GM12878 (cell line): ENCODE data around the gene NDUFB11. TPM values are rescaled to one million over a fixed set of nuclear protein-coding genes. Genes with fewer than 3 reads are reported as not detected.

Source experiments
- ATAC-seq: fragments of 200-7000 bp; cut with Tn5 transposase; 3 replicates; pipeline ENCODE4 v1.9.1; 2020; ENCODE audit warnings: mild to moderate bottlenecking, moderate library complexity
- BruUV-seq: library from RNA; stranded (reverse); fragments of 400-500 nt; replicated peaks from 2 replicates; lab custom pipeline; 2021; lab: Mats Ljungman, UMichigan
- CTCF ChIA-PET: fragments of 300-600 bp; sonication (Branson Sonifier 250); formaldehyde crosslinking; extraction: SDS; loops from one replicate; lab custom pipeline; 2021; ENCODE audit warnings: inconsistent platforms; lab: Yijun Ruan, JAX
- POLR2A ChIA-PET: fragments of 350-600 bp; formaldehyde crosslinking; extraction: SDS; loops from one replicate; lab custom pipeline; 2021; ENCODE audit warnings: inconsistent platforms; lab: Charles Lee
- RAD21 ChIA-PET: fragments of 300-600 bp; sonication (Branson Sonifier 250); formaldehyde crosslinking; loops from one replicate; lab custom pipeline; 2023; ENCODE audit warnings: antibody characterized with exemption; ENCODE audit not compliant: unreplicated experiment; lab: Charles Lee
- SMC1A ChIA-PET: fragments of 300-600 bp; sonication (Branson Sonifier 250); formaldehyde crosslinking; loops from one replicate; lab custom pipeline; 2023; ENCODE audit not compliant: unreplicated experiment, uncharacterized antibody; lab: Charles Lee
- DNase-seq: peaks from one replicate; pipeline ENCODE4 v3.0.0-alpha.2; 2011; ENCODE audit warnings: low read depth, low spot score
- FAIRE-seq: peaks from 3 replicates; lab custom pipeline; 2011; peaks lifted over from hg19 to GRCh38; lab: Jason Lieb, UNC
- H2AFZ ChIP-seq: 2 replicates; pipeline ENCODE4 v1.6.0; 2011; ENCODE audit warnings: low read depth, low read length, control low read depth; ENCODE audit not compliant: control insufficient read depth
- H3K27ac ChIP-seq: 2 replicates; pipeline ENCODE4 v1.5.1; 2011; ENCODE audit warnings: control low read depth; ENCODE audit not compliant: control insufficient read depth, insufficient read depth
- H3K27me3 ChIP-seq, 2 experiments: replicated peaks in 1 of 2; 2 replicates each; pipeline versions ENCODE4 v1.6.0 to v1.6.1; 2011; ENCODE audit warnings: low read length in 1 of 2; ENCODE audit not compliant: control insufficient read depth in 2 of 2, insufficient read depth in 2 of 2
- H3K36me3 ChIP-seq, 2 experiments: 2 replicates each; pipeline ENCODE4 v1.5.1; 2011; ENCODE audit warnings: low read length in 1 of 2; ENCODE audit not compliant: control insufficient read depth in 2 of 2, insufficient read depth in 2 of 2
- H3K4me1 ChIP-seq: 2 replicates; pipeline ENCODE4 v1.6.1; 2011; ENCODE audit warnings: mild to moderate bottlenecking, low read length, moderate library complexity, mixed read lengths; ENCODE audit not compliant: control insufficient read depth, insufficient read depth
- H3K4me2 ChIP-seq: 2 replicates; pipeline ENCODE4 v1.6.0; 2011; ENCODE audit warnings: control low read depth; ENCODE audit not compliant: control insufficient read depth, insufficient read depth
- H3K4me3 ChIP-seq: fragments of 200-600 bp; sonication (generic); 2 replicates; pipeline ENCODE4 v1.5.1; 2016
- H3K79me2 ChIP-seq: 2 replicates; pipeline ENCODE4 v1.6.0; 2011; ENCODE audit warnings: low read length; ENCODE audit not compliant: control insufficient read depth, insufficient read depth
- H3K9ac ChIP-seq: 2 replicates; pipeline ENCODE4 v1.8.0; 2011; ENCODE audit warnings: low read length, control low read depth, mixed read lengths; ENCODE audit not compliant: control insufficient read depth, insufficient read depth
- H3K9me3 ChIP-seq: replicated peaks from 3 replicates; pipeline ENCODE4 v1.5.1; 2011; ENCODE audit warnings: mild to moderate bottlenecking, low read length; ENCODE audit not compliant: control insufficient read depth, insufficient read depth
- H4K20me1 ChIP-seq: 2 replicates; pipeline ENCODE4 v1.6.0; 2011; ENCODE audit not compliant: control insufficient read depth, insufficient read depth
- ASH2L ChIP-seq: fragments of 300-600, 200-600 bp; sonication (generic); IDR thresholded peaks from 2 replicates; pipeline ENCODE4 v1.6.1; 2017; ENCODE audit warnings: low read depth, mild to moderate bottlenecking, borderline replicate concordance
- BCLAF1 ChIP-seq: fragments of 450-650 bp; IDR thresholded peaks from 2 replicates; pipeline ENCODE4 v1.6.1; 2017; ENCODE audit warnings: antibody characterized with exemption, mild to moderate bottlenecking, moderate library complexity
- CEBPZ ChIP-seq: fragments of 150-350 bp; IDR thresholded peaks from 2 replicates; pipeline ENCODE4 v1.6.1; 2016; ENCODE audit warnings: low read depth, low read length
- CREB1 ChIP-seq: IDR thresholded peaks from 2 replicates; pipeline ENCODE4 v1.6.1; 2012; ENCODE audit warnings: low read depth, mild to moderate bottlenecking, inconsistent platforms
- EGR1 ChIP-seq, 2 experiments: IDR thresholded peaks; 1 replicate in 1 of 2; 2 replicates in 1 of 2; pipeline ENCODE4 v1.6.1; 2011 to 2012; ENCODE audit warnings: low read depth in 2 of 2, low read length in 2 of 2, borderline replicate concordance in 1 of 2, mild to moderate bottlenecking in 1 of 2, moderate library complexity in 1 of 2
- EP300 ChIP-seq, 2 experiments: fragments of 150-350 bp in 1 of 2; IDR thresholded peaks; 2 replicates each; pipeline ENCODE4 v1.6.1; 2011 to 2012; ENCODE audit warnings: low read depth in 2 of 2, low read length in 2 of 2, borderline replicate concordance in 1 of 2, improper control_type of control experiment in 1 of 2, inconsistent platforms in 1 of 2; ENCODE audit not compliant: control insufficient read depth in 1 of 2
- FOS ChIP-seq: IDR thresholded peaks from 3 replicates; pipeline ENCODE4 v1.6.1; 2011; ENCODE audit warnings: borderline replicate concordance; ENCODE audit not compliant: insufficient read length; ENCODE audit errors: extremely low read depth
- FOXK2 ChIP-seq: fragments of 450-650 bp; IDR thresholded peaks from 2 replicates; pipeline ENCODE4 v1.6.1; 2017; ENCODE audit warnings: mild to moderate bottlenecking, moderate library complexity
- JUNB ChIP-seq: IDR thresholded peaks from 2 replicates; pipeline ENCODE4 v1.6.1; 2016; ENCODE audit warnings: antibody characterized with exemption, mild to moderate bottlenecking
- NR2C2 ChIP-seq: IDR thresholded peaks from 2 replicates; pipeline ENCODE4 v1.6.1; 2011; ENCODE audit warnings: borderline replicate concordance, low read depth; ENCODE audit not compliant: control insufficient read depth, insufficient read length
- RAD21 ChIP-seq: IDR thresholded peaks from 2 replicates; pipeline ENCODE4 v1.6.1; 2011; ENCODE audit warnings: mild to moderate bottlenecking, low read depth, low read length, moderate library complexity; ENCODE audit not compliant: insufficient read depth
- RELA ChIP-seq: fragments of 450-650 bp; IDR thresholded peaks from 2 replicates; pipeline ENCODE4 v1.8.0; 2014; ENCODE audit warnings: borderline replicate concordance; ENCODE audit not compliant: partially characterized antibody
- SMAD1 ChIP-seq: fragments of 450-650 bp; IDR thresholded peaks from 2 replicates; pipeline ENCODE4 v1.6.1; 2018; ENCODE audit warnings: mild to moderate bottlenecking, low read depth; ENCODE audit not compliant: partially characterized antibody
- SUZ12 ChIP-seq: fragments of 200-600 bp; sonication (generic); IDR thresholded peaks from one replicate; pipeline ENCODE4 v1.6.1; 2018; ENCODE audit warnings: antibody characterized with exemption, mild to moderate bottlenecking; ENCODE audit not compliant: unreplicated experiment
- TCF12 ChIP-seq: IDR thresholded peaks from 2 replicates; pipeline ENCODE4 v1.6.1; 2011; ENCODE audit warnings: low read depth, mild to moderate bottlenecking, low read length
- WGBS: methylation state at CpG from one replicate; pipeline ENCODE4 v1.1.6; 2016; ENCODE audit warnings: low lambda C conversion rate; ENCODE audit not compliant: insufficient replicate concordance, insufficient coverage; ENCODE audit errors: missing lambda C conversion rate; 5-methylcytosine and 5-hydroxymethylcytosine counted together
- in situ Hi-C: fragments of 300-500 bp; cut with MboI; formaldehyde crosslinking; loops from 9 replicates; pipeline ENCODE4 v1.14.3; 2018; ENCODE audit warnings: mixed read lengths
- intact Hi-C: fragments of 100-400 bp; cut with micrococcal nuclease; formaldehyde crosslinking; loops from one replicate; pipeline ENCODE4 v1.14.2; 2022; ENCODE audit not compliant: unreplicated experiment
- polyA plus RNA-seq, 11 experiments: library from polyadenylated mRNA; depleted of rRNA in 4 of 11; unstranded in 6 of 11; stranded (reverse) in 5 of 11; fragments of >200 nt; fragmentation: Nextera tagmentation in 4 of 11; fragmentation: Illumina TruSeq in 1 of 11; extraction: Ambion mirVana in 4 of 11; extraction: Trizol in 1 of 11; gene quantifications; 1 replicate in 1 of 11; 2 replicates in 10 of 11; pipeline versions ENCODE4 v1.2.1 to v1.2.3, GENCODE V29; 2011 to 2016; ENCODE audit warnings: inconsistent platforms in 2 of 11, missing spikeins in 2 of 11, low read depth in 1 of 11
- total RNA-seq, 4 experiments: library from RNA; depleted of rRNA in 3 of 4; stranded (reverse); fragments of >200 nt in 3 of 4; fragmentation: Illumina TruSeq in 1 of 4; extraction: Trizol in 1 of 4; gene quantifications; 2 replicates each; pipeline versions ENCODE4 v1.2.1 to v1.2.3, GENCODE V29; 2013 to 2021

The NDUFB11 gene
- total and polyA plus RNA-seq, 10 of the 15 experiments (the other 5 are each of a cell fraction or from before 2014, with no cell fraction given), result 16.1 to 202 (median 83.3) TPM

- 62% methylated on average over 14 of the region's 14 CpGs for whole genome bisulfite sequencing
- no peaks in the 10 kb centered on the region for H3K79me2 ChIP-seq
- TF ChIP-seq ASH2L (no peak), SUZ12 (no peak), CREB1 (no peak), SMAD1 (no peak), CEBPZ (no peak), FOS (no peak), NR2C2 (no peak), EGR1 (IDR thresholded peaks at IDR 0.05; ENCODE audit: borderline replicate concordance in 1 of 2, low read depth in 2 of 2, low read length in 2 of 2) (no peak), JUNB (no peak), FOXK2 (no peak), RAD21 (no peak), RELA (no peak), TCF12 (no peak), EP300 (IDR thresholded peaks at IDR 0.05; ENCODE audit: borderline replicate concordance in 1 of 2, control insufficient read depth in 1 of 2, low read depth in 2 of 2, low read length in 2 of 2) (no peak), BCLAF1 (no peak)
- TF ChIP-seq, all 136 proteins: peak for 0
- DNase-seq, result no peak
- in situ Hi-C loops, result no loop called here
- BruUV-seq, result no TSS peak
- no peaks in the 10 kb centered on the region; a peak in 1 of 4 replicates for H3K27me3 ChIP-seq
- FAIRE-seq, result no peak
- no peaks in the 10 kb centered on the region for H3K9me3 ChIP-seq
- no peak for ATAC-seq
- no peak overlapping the region for H3K4me2 ChIP-seq
- no peak overlapping the region for H3K9ac ChIP-seq
- peaks cover 0 to 19% of the 10 kb centered on the region in 2 experiments; a peak in 3 of 4 replicates for H3K36me3 ChIP-seq
- no peaks in the 10 kb centered on the region for H3K4me1 ChIP-seq
- ChIA-PET POLR2A (no interaction called here), CTCF (no interaction called here), SMC1A (no interaction called here), RAD21 (no interaction called here)
- no peak overlapping the region for H3K4me3 ChIP-seq
- intact Hi-C loops, result no loop called here
- no peak overlapping the region for H3K27ac ChIP-seq
- no peak overlapping the region for H2AFZ ChIP-seq
- no peaks in the 10 kb centered on the region for H4K20me1 ChIP-seq
Observed at GRCh38 chrX:47179221-47179927, 34.9 kb upstream of the NDUFB11 start.
